Prostate gland (tissue), 2 donors: ENCODE results near the gene PPP1R12C.

Source experiments
- POLR2A ChIP-seq: fragments of 450-650 bp; IDR thresholded peaks from one replicate; pipeline ENCODE4 v1.6.1; 2016; ENCODE audit warnings: antibody characterized with exemption, mild to moderate bottlenecking
- TF ChIP-seq, protein P1 (sequence below), 4 experiments: fragments of 200-600 bp in 2 of 4; fragments of 450-650 bp in 2 of 4; sonication (generic) in 2 of 4; IDR thresholded peaks; 1 replicate in 3 of 4; 2 replicates in 1 of 4; pipeline ENCODE4 v1.5.1; 2016 to 2019; ENCODE audit warnings: antibody characterized with exemption in 4 of 4, mild to moderate bottlenecking in 2 of 4, moderate library complexity in 2 of 4

DNA sequence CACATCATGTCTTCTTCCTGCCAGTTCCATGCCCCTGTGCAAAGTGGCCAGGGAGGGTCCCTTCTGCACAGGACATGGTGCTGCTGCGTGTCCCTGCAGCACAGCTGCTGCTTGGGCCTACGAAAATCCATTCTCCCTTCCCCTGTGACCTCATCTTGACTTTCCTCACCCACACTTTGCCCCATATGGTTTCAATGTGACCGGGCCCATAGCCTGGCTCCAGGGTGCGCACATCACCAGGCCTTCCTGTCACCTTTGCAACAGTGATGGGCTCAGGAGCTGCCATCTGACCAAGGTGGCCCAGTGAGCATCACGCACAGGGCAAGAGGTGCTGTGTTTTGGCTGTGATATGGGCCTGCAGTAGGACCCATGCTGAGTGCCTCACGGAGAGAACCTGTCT, 10.8 kb downstream of the PPP1R12C start:
- TF ChIP-seq POLR2A: no peak
- TF ChIP-seq, protein P1, sequence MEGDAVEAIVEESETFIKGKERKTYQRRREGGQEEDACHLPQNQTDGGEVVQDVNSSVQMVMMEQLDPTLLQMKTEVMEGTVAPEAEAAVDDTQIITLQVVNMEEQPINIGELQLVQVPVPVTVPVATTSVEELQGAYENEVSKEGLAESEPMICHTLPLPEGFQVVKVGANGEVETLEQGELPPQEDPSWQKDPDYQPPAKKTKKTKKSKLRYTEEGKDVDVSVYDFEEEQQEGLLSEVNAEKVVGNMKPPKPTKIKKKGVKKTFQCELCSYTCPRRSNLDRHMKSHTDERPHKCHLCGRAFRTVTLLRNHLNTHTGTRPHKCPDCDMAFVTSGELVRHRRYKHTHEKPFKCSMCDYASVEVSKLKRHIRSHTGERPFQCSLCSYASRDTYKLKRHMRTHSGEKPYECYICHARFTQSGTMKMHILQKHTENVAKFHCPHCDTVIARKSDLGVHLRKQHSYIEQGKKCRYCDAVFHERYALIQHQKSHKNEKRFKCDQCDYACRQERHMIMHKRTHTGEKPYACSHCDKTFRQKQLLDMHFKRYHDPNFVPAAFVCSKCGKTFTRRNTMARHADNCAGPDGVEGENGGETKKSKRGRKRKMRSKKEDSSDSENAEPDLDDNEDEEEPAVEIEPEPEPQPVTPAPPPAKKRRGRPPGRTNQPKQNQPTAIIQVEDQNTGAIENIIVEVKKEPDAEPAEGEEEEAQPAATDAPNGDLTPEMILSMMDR (IDR thresholded peaks at IDR 0.05): no peak
